ENCODE results near the gene IGSF21. TPM values are rescaled to one million over a fixed set of nuclear protein-coding genes. Genes with fewer than 3 reads are reported as not detected.

The IGSF21 gene
- total RNA-seq, 1 experiment from 2014 or later = not detected

DNA sequence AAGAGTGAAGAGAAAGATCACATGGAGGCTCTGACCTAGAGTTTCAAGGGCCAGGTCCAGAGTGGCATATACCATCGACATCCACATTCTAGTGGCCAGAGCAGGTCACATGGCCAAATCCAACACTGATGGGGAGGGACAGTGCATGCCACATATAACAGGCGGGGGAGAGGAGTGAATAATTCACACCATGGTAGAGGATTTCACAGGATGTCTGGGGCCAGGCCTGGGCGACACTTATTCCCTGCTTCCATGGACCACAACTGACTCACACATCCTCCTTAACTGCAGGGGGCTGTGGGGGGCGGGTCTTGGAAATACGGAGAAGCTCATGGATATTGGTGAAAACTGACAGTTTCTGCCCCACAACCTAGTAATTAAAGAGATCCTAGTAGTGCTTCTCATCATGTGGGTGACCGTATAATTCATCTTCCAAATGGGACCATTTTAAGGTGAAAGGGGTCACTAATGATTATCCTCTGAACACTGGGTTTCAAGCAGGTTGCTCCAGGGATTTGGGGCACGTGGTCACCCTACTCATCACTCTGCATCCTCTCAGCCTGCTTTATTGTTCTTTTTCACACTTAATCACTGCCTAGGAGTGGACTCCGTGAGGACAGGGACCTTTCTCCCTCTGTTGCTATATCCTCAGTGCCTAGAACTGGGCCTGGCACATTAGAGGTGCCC is 44.0 kb downstream of the IGSF21 start:
- intact Hi-C loops (cut with micrococcal nuclease) = no loop called here
- no peaks in the 10 kb centered on the region for H3K9me3 Mint-ChIP-seq (ENCODE audit: unreplicated experiment)
- POLR2A ChIA-PET = no interaction called here
- peaks cover 6% of the 10 kb centered on the region for H3K36me3 Mint-ChIP-seq (ENCODE audit: insufficient read depth, unreplicated experiment)
- no peak overlapping the region for H3K4me3 Mint-ChIP-seq (ENCODE audit: unreplicated experiment)
- no peak for DNase-seq (ENCODE audit: unreplicated experiment)
- H3K4me1 Mint-ChIP-seq (ENCODE audit: insufficient read depth, unreplicated experiment) = no peaks in the 10 kb centered on the region
- H3K27me3 Mint-ChIP-seq (ENCODE audit: insufficient read depth, unreplicated experiment) = peaks cover 22% of the 10 kb centered on the region
- TF ChIP-seq, protein P1, sequence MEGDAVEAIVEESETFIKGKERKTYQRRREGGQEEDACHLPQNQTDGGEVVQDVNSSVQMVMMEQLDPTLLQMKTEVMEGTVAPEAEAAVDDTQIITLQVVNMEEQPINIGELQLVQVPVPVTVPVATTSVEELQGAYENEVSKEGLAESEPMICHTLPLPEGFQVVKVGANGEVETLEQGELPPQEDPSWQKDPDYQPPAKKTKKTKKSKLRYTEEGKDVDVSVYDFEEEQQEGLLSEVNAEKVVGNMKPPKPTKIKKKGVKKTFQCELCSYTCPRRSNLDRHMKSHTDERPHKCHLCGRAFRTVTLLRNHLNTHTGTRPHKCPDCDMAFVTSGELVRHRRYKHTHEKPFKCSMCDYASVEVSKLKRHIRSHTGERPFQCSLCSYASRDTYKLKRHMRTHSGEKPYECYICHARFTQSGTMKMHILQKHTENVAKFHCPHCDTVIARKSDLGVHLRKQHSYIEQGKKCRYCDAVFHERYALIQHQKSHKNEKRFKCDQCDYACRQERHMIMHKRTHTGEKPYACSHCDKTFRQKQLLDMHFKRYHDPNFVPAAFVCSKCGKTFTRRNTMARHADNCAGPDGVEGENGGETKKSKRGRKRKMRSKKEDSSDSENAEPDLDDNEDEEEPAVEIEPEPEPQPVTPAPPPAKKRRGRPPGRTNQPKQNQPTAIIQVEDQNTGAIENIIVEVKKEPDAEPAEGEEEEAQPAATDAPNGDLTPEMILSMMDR (IDR thresholded peaks at IDR 0.05; ENCODE audit: unreplicated experiment) = no peak
- CTCF ChIA-PET = no interaction called here
- H3K27ac Mint-ChIP-seq (ENCODE audit: low read depth, unreplicated experiment) = no peak overlapping the region
- BruUV-seq (replicated peaks) = no TSS peak

DNA sequence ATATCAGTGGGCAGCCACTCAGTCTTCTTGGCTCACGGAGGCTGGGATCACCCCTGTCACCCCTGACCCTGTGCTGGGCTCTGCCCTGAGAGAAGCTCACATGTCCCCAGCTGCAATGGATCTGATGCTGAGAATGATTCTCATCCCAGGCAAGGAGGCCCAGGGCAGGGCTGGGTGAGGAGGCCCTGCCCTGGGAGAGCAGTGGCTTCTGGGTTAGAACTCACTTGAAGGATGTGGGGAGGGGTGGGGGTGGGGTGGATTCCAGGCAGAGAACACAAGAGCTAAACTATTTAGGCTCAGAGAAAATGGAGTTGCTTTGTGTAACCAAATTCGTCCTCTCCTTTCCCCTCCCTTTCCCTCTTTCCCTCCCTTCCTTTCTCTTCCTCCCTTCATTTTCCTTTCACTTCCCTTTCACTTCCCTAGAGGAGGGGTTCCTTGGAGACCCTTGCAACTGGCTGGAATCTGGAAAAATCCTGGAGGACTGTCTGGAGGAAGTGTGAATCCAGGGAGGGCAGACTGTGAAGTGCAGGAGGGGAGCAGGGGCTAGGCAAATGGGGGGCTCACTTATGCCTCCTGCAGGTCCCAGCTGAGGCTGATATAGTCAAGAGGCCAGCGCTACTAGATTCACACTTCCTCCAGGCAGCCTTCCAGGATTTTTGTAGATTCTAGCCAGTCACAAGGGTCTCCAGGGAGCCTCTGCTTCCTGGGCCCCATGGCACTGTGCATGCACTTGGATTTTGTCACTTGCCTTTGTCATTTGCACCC is 47.0 kb downstream of the IGSF21 start:
- intact Hi-C loops (cut with micrococcal nuclease) = no loop called here
- ChIA-PET POLR2A (no interaction called here), CTCF (no interaction called here)
- no peak for DNase-seq (ENCODE audit: unreplicated experiment)
- Mint-ChIP-seq H3K9me3 (ENCODE audit: unreplicated experiment) (no peaks in the 10 kb centered on the region), H3K36me3 (ENCODE audit: insufficient read depth, unreplicated experiment) (peaks cover 6% of the 10 kb centered on the region), H3K27ac (ENCODE audit: low read depth, unreplicated experiment) (no peak overlapping the region), H3K4me1 (ENCODE audit: insufficient read depth, unreplicated experiment) (no peaks in the 10 kb centered on the region), H3K27me3 (ENCODE audit: insufficient read depth, unreplicated experiment) (peaks cover 11% of the 10 kb centered on the region), H3K4me3 (ENCODE audit: unreplicated experiment) (no peak overlapping the region)
- TF ChIP-seq, protein P1 (IDR thresholded peaks at IDR 0.05; ENCODE audit: unreplicated experiment) = no peak
- BruUV-seq (replicated peaks) = no TSS peak

DNA sequence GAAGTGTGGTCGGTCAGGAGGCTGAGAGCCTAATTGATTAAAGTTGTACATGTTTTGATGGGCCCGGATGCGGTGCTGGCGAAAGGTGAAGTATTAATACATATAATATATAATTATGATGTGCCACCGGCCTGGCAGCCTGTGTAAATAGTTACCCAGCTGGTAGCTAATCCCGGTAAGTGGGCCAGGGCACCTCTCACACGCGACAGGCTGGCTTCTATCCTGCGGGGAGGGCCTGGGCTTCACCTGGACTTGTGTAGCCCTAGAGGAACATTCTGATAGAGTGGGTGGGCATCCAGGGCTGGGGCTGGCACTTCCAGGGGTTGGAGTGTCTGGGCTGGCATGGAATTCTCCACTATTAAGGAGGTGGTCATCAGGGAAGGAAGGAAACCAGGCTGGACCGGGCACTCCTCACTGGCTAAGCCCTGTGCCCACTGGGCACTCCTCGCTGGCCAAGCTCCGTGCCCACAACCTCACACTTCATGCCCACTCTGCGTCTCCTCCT is 48.3 kb downstream of the IGSF21 start:
- no peaks in the 10 kb centered on the region for H3K4me1 Mint-ChIP-seq (ENCODE audit: insufficient read depth, unreplicated experiment)

DNA sequence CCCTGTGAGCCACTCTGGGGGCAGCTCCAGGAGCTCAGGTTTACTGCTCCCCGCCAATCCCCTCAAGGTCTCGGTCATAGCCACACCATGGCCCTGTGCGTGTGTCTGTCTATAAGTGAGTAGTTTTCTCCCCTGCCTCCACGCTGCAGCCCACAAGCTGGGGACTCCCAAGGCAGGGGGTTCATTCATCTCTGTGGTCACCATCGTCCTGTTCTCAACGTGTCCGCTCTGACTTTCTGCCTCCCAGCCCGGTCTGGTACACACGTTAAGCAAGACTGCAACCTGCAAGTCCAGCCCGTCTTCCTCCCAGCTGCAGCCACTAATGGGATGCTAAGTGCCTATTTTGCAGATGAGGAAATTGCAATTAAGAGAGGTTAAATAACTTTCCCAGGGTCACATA is 49.8 kb downstream of the IGSF21 start:
- CTCF ChIA-PET = no interaction called here
- BruUV-seq (replicated peaks) = no TSS peak
- no peaks in the 10 kb centered on the region for H3K9me3 Mint-ChIP-seq (ENCODE audit: unreplicated experiment)
- H3K4me3 Mint-ChIP-seq (ENCODE audit: unreplicated experiment) = no peak overlapping the region
- H3K27ac Mint-ChIP-seq (ENCODE audit: low read depth, unreplicated experiment) = no peak overlapping the region
- peaks cover 16% of the 10 kb centered on the region for H3K27me3 Mint-ChIP-seq (ENCODE audit: insufficient read depth, unreplicated experiment)
- no peaks in the 10 kb centered on the region for H3K4me1 Mint-ChIP-seq (ENCODE audit: insufficient read depth, unreplicated experiment)
- POLR2A ChIA-PET = no interaction called here
- DNase-seq (ENCODE audit: unreplicated experiment) = no peak
- intact Hi-C loops (cut with micrococcal nuclease) = no loop called here
- TF ChIP-seq, protein P1 (IDR thresholded peaks at IDR 0.05; ENCODE audit: unreplicated experiment) = no peak
- peaks cover 6% of the 10 kb centered on the region for H3K36me3 Mint-ChIP-seq (ENCODE audit: insufficient read depth, unreplicated experiment)

More for the DNA sequence above, 48.3 kb downstream of the IGSF21 start:
- no peak for DNase-seq (ENCODE audit: unreplicated experiment)
- H3K27ac Mint-ChIP-seq (ENCODE audit: low read depth, unreplicated experiment) = no peak overlapping the region
- intact Hi-C loops (cut with micrococcal nuclease) = no loop called here
- BruUV-seq (replicated peaks) = no TSS peak
- no peak overlapping the region for H3K4me3 Mint-ChIP-seq (ENCODE audit: unreplicated experiment)
- TF ChIP-seq, protein P1 (IDR thresholded peaks at IDR 0.05; ENCODE audit: unreplicated experiment) = no peak
- ChIA-PET CTCF (no interaction called here), POLR2A (no interaction called here)
- peaks cover 11% of the 10 kb centered on the region for H3K27me3 Mint-ChIP-seq (ENCODE audit: insufficient read depth, unreplicated experiment)
- H3K36me3 Mint-ChIP-seq (ENCODE audit: insufficient read depth, unreplicated experiment) = peaks cover 6% of the 10 kb centered on the region
- H3K9me3 Mint-ChIP-seq (ENCODE audit: unreplicated experiment) = no peaks in the 10 kb centered on the region
